ENCODE data around the gene TAF1A. TPM values are rescaled to one million over a fixed set of nuclear protein-coding genes. Genes with fewer than 3 reads are reported as not detected.

The TAF1A gene
- total and polyA plus RNA-seq, 10 of the 15 experiments (the other 5 are each of a cell fraction or from before 2014, with no cell fraction given): 7.7 to 17.9 (median 12.0) TPM

DNA sequence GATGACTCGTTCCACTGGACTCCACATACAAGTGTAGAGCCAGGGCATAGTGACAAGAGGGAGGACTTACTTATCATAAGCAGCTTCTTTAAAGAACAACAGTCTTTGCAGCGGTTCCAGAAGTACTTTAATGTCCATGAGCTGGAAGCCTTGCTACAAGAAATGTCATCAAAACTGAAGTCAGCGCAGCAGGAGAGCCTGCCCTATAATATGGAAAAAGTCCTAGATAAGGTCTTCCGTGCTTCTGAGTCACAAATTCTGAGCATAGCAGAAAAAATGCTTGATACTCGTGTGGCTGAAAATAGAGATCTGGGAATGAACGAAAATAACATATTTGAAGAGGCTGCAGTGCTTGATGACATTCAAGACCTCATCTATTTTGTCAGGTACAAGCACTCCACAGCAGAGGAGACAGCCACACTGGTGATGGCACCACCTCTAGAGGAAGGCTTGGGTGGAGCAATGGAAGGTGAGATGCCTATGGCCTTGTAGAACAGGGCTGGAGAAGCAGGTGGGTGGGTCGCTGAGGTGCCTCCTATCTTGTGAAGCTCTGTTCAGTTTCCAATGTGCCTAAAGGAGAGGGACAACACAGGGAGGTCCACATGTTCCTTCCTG is 40.3 kb upstream of the TAF1A start (continued):
- TF ChIP-seq, protein P1, sequence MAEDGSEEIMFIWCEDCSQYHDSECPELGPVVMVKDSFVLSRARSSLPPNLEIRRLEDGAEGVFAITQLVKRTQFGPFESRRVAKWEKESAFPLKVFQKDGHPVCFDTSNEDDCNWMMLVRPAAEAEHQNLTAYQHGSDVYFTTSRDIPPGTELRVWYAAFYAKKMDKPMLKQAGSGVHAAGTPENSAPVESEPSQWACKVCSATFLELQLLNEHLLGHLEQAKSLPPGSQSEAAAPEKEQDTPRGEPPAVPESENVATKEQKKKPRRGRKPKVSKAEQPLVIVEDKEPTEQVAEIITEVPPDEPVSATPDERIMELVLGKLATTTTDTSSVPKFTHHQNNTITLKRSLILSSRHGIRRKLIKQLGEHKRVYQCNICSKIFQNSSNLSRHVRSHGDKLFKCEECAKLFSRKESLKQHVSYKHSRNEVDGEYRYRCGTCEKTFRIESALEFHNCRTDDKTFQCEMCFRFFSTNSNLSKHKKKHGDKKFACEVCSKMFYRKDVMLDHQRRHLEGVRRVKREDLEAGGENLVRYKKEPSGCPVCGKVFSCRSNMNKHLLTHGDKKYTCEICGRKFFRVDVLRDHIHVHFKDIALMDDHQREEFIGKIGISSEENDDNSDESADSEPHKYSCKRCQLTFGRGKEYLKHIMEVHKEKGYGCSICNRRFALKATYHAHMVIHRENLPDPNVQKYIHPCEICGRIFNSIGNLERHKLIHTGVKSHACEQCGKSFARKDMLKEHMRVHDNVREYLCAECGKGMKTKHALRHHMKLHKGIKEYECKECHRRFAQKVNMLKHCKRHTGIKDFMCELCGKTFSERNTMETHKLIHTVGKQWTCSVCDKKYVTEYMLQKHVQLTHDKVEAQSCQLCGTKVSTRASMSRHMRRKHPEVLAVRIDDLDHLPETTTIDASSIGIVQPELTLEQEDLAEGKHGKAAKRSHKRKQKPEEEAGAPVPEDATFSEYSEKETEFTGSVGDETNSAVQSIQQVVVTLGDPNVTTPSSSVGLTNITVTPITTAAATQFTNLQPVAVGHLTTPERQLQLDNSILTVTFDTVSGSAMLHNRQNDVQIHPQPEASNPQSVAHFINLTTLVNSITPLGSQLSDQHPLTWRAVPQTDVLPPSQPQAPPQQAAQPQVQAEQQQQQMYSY (CRISPR knock-in tag; IDR thresholded peaks at IDR 0.05): no peak
- TF ChIP-seq SMC3 (IDR thresholded peaks at IDR 0.05; ENCODE audit: borderline replicate concordance, low read length) (no peak), TBL1XR1 (IDR thresholded peaks at IDR 0.05; ENCODE audit: low read depth, low read length) (no peak)
- TF ChIP-seq, protein P2, sequence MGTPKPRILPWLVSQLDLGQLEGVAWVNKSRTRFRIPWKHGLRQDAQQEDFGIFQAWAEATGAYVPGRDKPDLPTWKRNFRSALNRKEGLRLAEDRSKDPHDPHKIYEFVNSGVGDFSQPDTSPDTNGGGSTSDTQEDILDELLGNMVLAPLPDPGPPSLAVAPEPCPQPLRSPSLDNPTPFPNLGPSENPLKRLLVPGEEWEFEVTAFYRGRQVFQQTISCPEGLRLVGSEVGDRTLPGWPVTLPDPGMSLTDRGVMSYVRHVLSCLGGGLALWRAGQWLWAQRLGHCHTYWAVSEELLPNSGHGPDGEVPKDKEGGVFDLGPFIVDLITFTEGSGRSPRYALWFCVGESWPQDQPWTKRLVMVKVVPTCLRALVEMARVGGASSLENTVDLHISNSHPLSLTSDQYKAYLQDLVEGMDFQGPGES (IDR thresholded peaks at IDR 0.05): no peak
- TF ChIP-seq, protein P3, sequence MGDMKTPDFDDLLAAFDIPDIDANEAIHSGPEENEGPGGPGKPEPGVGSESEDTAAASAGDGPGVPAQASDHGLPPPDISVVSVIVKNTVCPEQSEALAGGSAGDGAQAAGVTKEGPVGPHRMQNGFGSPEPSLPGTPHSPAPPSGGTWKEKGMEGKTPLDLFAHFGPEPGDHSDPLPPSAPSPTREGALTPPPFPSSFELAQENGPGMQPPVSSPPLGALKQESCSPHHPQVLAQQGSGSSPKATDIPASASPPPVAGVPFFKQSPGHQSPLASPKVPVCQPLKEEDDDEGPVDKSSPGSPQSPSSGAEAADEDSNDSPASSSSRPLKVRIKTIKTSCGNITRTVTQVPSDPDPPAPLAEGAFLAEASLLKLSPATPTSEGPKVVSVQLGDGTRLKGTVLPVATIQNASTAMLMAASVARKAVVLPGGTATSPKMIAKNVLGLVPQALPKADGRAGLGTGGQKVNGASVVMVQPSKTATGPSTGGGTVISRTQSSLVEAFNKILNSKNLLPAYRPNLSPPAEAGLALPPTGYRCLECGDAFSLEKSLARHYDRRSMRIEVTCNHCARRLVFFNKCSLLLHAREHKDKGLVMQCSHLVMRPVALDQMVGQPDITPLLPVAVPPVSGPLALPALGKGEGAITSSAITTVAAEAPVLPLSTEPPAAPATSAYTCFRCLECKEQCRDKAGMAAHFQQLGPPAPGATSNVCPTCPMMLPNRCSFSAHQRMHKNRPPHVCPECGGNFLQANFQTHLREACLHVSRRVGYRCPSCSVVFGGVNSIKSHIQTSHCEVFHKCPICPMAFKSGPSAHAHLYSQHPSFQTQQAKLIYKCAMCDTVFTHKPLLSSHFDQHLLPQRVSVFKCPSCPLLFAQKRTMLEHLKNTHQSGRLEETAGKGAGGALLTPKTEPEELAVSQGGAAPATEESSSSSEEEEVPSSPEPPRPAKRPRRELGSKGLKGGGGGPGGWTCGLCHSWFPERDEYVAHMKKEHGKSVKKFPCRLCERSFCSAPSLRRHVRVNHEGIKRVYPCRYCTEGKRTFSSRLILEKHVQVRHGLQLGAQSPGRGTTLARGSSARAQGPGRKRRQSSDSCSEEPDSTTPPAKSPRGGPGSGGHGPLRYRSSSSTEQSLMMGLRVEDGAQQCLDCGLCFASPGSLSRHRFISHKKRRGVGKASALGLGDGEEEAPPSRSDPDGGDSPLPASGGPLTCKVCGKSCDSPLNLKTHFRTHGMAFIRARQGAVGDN (IDR thresholded peaks at IDR 0.05): no peak

Measured in GM12878 (cell line).